Measurements from ENCODE around the gene AKAP5.

GRCh38 chr14:64491637-64492036 lies 26.3 kb downstream of the AKAP5 start:
- TF ChIP-seq CTCF (IDR thresholded peaks at IDR 0.05), result no peak
- no peak for TF ChIP-seq POLR2A (IDR thresholded peaks at IDR 0.05)
- no peak for TF ChIP-seq POLR2AphosphoS5 (IDR thresholded peaks at IDR 0.05)
